ENCODE measurements around the gene ECHDC3. TPM values are rescaled to one million over a fixed set of nuclear protein-coding genes. Genes with fewer than 3 reads are reported as not detected.

Gene ECHDC3
- 24.9 and 29.6 TPM in 2 replicates for total RNA-seq

DNA sequence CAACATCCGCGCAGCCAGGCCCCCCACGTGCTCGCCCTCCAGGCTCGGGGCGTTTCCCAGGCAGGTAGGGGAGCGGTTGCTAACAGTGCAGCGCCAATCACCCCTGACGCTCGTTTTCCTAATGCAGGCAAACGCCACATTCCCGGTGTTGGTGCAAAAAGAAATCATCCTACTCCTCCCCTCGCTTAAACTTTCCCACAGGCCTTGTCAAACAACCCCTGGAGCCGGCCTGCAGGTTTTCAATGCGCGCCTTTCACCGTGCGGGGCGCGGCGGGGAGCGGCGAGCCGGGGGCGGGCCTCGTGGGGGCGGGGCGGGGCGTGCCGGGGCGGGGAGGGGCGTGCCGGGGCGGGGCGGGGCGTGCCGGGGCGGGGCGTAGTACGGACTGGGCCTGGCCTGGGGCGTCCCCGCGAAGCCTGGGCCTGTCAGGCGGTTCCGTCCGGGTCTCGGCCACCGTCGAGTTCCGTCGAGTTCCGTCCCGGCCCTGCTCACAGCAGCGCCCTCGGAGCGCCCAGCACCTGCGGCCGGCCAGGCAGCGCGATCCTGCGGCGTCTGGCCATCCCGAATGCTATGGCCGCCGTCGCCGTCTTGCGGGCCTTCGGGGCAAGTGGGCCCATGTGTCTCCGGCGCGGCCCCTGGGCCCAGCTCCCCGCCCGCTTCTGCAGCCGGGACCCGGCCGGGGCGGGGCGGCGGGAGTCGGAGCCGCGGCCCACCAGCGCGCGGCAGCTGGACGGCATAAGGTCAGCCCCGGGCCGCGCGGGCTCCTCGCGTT lies at the start of gene ECHDC3:
ECHDC3 (plus strand) TSS at position 374 of the 770 bp plus-strand sequence; CDS start at position 569, 195 bp downstream.

Other genes with a start within 250 kb of the ECHDC3 start
- gene USP6NL, start 130.7 kb upstream of the ECHDC3 start, total RNA-seq: 7.7 and 7.8 TPM in 2 replicates
- gene PROSER2, start 81.0 kb downstream of the ECHDC3 start, total RNA-seq: 2.1 TPM in 2 replicates

All from cardiac ventricle fibroblast (primary cell).